SKM-1 (cell line): Measurements from ENCODE around the gene HLTF.
"Not testable (repeated sequence)": the region's sequence is repeated elsewhere in the genome, so short reads cannot be mapped to it uniquely, and the experiment has no call there.

Experiments
- DNase-seq: peaks from one replicate; lab custom pipeline; 2025; ENCODE audit not compliant: unreplicated experiment; lab: John Stamatoyannopoulos, UW

HLTF gene

GRCh38 chr3:148997623-148998022 is 88.7 kb downstream of the HLTF start:
- DNase-seq: no peak

- no peak for DNase-seq
These were observed 93.6 kb downstream of the HLTF start for GRCh38 chr3:148992635-148993255.

- DNase-seq: no peak
These were observed 94.2 kb downstream of the HLTF start for GRCh38 chr3:148992027-148992634.

GRCh38 chr3:148991219-148992026 is 94.9 kb downstream of the HLTF start, which contains the start of gene GYG1:
TSS of gene GYG1 (plus strand) at chr3:148991540. CDS start at chr3:148991641, 101 bp downstream.
- peak; percentile 49 for DNase-seq

GRCh38 chr3:148990236-148990635 is 96.1 kb downstream of the HLTF start:
- DNase-seq: peak; percentile 82

- not testable (repeated sequence) for DNase-seq
These were observed 98.8 kb downstream of the HLTF start for GRCh38 chr3:148987551-148987950.

GRCh38 chr3:148981273-148981672 is 105.1 kb downstream of the HLTF start:
- DNase-seq: no peak
